SK-N-SH treated with all-trans-retinoic acid at 6 μM for 48 hours (cell line): ENCODE measurements around the gene PCSK1.

Experiments used
- ATAC-seq: fragments of 200-7000 bp; cut with Tn5 transposase; 3 replicates; pipeline ENCODE4 v1.9.1; 2020; ENCODE audit warnings: mild to moderate bottlenecking, moderate library complexity
- ARNTL ChIP-seq: fragments of 450-650 bp; formaldehyde crosslinking; IDR thresholded peaks from 2 replicates; pipeline ENCODE4 v1.5.0; 2020; ENCODE audit warnings: low read depth, mild to moderate bottlenecking, moderate library complexity, borderline replicate concordance
- CSDC2 ChIP-seq: fragments of 250-450 bp; sonication (Bioruptor Pico); IDR thresholded peaks from 2 replicates; pipeline ENCODE4 v1.5.0; 2020; ENCODE audit warnings: mild to moderate bottlenecking, moderate library complexity
- CSRNP3 ChIP-seq: fragments of 250-450 bp; sonication (Bioruptor Pico); IDR thresholded peaks from 2 replicates; pipeline ENCODE4 v1.5.1; 2021; ENCODE audit warnings: mild to moderate bottlenecking, moderate library complexity
- ESRRG ChIP-seq: fragments of 250-450 bp; sonication (Bioruptor Pico); IDR thresholded peaks from 2 replicates; pipeline ENCODE4 v1.6.1; 2021; ENCODE audit warnings: mild to moderate bottlenecking
- GLIS3 ChIP-seq: fragments of 250-450 bp; sonication (Bioruptor Pico); IDR thresholded peaks from 2 replicates; pipeline ENCODE4 v1.5.0; 2020; ENCODE audit warnings: mild to moderate bottlenecking, moderate library complexity
- POU6F1 ChIP-seq: fragments of 250-450 bp; sonication (Bioruptor Pico); IDR thresholded peaks from 2 replicates; pipeline ENCODE4 v1.8.0; 2021; ENCODE audit warnings: low read depth, mild to moderate bottlenecking, moderate library complexity, borderline replicate concordance
- RARB ChIP-seq: fragments of 250-450 bp; sonication (Bioruptor Pico); IDR thresholded peaks from 2 replicates; pipeline ENCODE4 v1.8.0; 2021; ENCODE audit warnings: mild to moderate bottlenecking, moderate library complexity
- TCF4 ChIP-seq: fragments of 250-450 bp; sonication (Bioruptor Pico); IDR thresholded peaks from 2 replicates; pipeline ENCODE4 v1.8.0; 2021; ENCODE audit warnings: mild to moderate bottlenecking, moderate library complexity, borderline replicate concordance
- TOX ChIP-seq: fragments of 250-450 bp; sonication (Bioruptor Pico); IDR thresholded peaks from 2 replicates; pipeline ENCODE4 v1.8.0; 2021; ENCODE audit warnings: mild to moderate bottlenecking, moderate library complexity, borderline replicate concordance
- TSHZ2 ChIP-seq: fragments of 250-450 bp; sonication (Bioruptor Pico); IDR thresholded peaks from 2 replicates; pipeline ENCODE4 v1.5.0; 2020; ENCODE audit warnings: mild to moderate bottlenecking, moderate library complexity
- ZC3H10 ChIP-seq: fragments of 250-450 bp; sonication (Bioruptor Pico); IDR thresholded peaks from 2 replicates; pipeline ENCODE4 v1.5.1; 2021; ENCODE audit warnings: mild to moderate bottlenecking, moderate library complexity
- ZFP3 ChIP-seq: fragments of 250-450 bp; sonication (Bioruptor Pico); IDR thresholded peaks from 2 replicates; pipeline ENCODE4 v1.5.0; 2020; ENCODE audit warnings: mild to moderate bottlenecking, moderate library complexity
- ZFP30 ChIP-seq: fragments of 450-650 bp; formaldehyde crosslinking; IDR thresholded peaks from 2 replicates; pipeline ENCODE4 v1.5.0; 2022; ENCODE audit warnings: mild to moderate bottlenecking, moderate library complexity
- ZNF565 ChIP-seq: fragments of 450-650 bp; formaldehyde crosslinking; conservative IDR thresholded peaks from 2 replicates; pipeline ENCODE4 v1.5.0; 2020; ENCODE audit warnings: low read depth, mild to moderate bottlenecking, moderate library complexity
- ZNF8 ChIP-seq: fragments of 450-650 bp; formaldehyde crosslinking; IDR thresholded peaks from 2 replicates; pipeline ENCODE4 v1.5.0; 2020; ENCODE audit warnings: mild to moderate bottlenecking, moderate library complexity
- TF ChIP-seq, protein P1 (sequence below): fragments of 250-450 bp; sonication (Bioruptor Pico); IDR thresholded peaks from 2 replicates; pipeline ENCODE4 v1.5.1; 2020; ENCODE audit warnings: low read depth, mild to moderate bottlenecking, moderate library complexity

The PCSK1 gene

DNA sequence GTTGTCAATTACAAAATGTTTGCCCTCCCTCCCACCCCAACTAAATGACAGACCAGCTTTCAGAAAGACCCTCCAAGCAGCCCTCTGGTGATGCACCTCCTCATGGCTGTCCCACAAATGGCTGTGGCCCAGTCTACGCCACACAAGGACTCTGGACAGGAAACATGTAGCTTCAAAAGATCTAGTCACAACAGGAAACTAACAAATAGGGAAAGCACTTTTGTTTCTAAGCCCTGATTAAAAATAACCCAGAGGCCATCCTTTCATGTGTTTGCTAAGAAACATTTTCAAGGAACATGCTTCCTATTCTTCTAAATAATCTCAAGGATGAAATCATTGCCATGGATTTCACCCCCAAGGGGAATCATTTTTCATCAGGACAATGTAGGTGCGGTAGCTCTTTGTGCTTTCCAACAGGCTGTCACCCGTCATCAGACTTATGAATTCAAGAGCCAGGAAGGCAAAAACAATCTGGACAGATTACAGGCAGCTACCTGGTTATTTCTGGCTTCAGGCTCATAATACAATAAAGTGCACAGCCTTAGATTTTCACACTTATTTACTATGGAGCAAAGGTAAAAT lies 20.1 kb downstream of the PCSK1 start:
- no peak for TF ChIP-seq ARNTL (CRISPR knock-in tag)
- TF ChIP-seq ZFP3 (CRISPR knock-in tag), result no peak
- TF ChIP-seq ZNF565 (CRISPR knock-in tag), result no peak
- no peak for TF ChIP-seq ZFP30 (CRISPR knock-in tag)
- TF ChIP-seq TOX (CRISPR knock-in tag), result no peak
- no peak for ATAC-seq

DNA sequence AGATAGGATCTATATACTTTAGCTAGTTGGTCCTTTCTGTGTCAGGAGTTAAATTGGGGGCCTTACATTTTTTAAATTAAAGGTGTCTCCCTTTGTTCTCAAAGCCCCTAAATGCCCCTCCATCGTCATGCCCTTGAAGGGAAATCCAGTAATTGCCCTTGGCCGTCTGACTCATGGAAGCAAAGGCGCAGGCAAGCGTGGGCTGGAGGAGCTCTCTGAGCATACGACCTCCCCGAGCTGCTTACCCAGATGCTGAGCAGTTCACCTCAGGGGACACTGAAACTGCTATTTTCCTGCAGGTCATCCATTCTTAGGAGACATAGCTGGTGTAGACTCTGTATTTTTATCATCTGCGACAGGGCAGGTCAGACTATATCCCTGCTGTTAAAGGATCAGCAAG lies 23.0 kb downstream of the PCSK1 start:
- TF ChIP-seq CSDC2 (no peak), ZC3H10 (no peak), ZFP30 (CRISPR knock-in tag) (no peak), ZNF8 (CRISPR knock-in tag) (no peak), GLIS3 (CRISPR knock-in tag) (no peak), ZFP3 (CRISPR knock-in tag) (no peak), RARB (CRISPR knock-in tag) (no peak), TSHZ2 (CRISPR knock-in tag) (no peak), POU6F1 (CRISPR knock-in tag) (no peak)
- TF ChIP-seq, protein P1, sequence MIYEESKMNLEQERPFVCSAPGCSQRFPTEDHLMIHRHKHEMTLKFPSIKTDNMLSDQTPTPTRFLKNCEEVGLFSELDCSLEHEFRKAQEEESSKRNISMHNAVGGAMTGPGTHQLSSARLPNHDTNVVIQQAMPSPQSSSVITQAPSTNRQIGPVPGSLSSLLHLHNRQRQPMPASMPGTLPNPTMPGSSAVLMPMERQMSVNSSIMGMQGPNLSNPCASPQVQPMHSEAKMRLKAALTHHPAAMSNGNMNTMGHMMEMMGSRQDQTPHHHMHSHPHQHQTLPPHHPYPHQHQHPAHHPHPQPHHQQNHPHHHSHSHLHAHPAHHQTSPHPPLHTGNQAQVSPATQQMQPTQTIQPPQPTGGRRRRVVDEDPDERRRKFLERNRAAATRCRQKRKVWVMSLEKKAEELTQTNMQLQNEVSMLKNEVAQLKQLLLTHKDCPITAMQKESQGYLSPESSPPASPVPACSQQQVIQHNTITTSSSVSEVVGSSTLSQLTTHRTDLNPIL (CRISPR knock-in tag), result no peak
- TF ChIP-seq, all 23 proteins: peak for 0
- ATAC-seq, result no peak

DNA sequence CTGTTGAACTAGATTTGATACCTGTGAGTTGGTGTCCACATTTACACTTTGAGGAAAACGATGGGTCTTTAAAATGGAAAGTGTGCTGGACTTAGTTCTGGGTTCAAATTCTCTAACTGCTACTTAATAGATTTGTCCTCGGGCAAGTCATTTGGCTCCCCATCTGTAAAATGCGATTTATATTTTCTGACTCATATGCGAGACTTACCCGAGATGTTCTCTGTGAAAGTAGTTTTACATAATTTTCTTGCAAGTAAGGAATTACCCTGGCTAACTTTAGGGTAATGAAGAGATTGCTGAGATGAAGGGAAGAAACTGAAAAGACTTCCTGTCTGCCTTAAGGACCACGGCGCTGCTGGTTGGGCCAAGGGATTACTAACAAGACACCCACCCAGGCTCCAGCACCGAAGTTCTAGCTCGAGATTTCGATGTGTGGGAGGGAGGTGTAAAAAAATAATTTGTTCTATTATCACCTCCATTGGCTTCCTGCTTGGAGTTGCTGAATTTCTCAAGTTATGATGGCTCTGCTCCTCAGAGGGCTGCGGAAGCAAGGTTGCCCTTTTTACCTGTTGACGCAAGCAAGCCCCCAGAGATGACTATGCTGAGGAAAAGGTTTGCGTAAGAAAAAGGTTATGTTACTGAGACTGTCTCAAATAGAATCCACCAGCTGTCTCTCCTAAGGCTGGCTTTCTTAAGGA lies 24.1 kb downstream of the PCSK1 start:
- no peak for ATAC-seq
- TF ChIP-seq ZC3H10, result no peak
- TF ChIP-seq CSRNP3 (CRISPR knock-in tag), result no peak
- no peak for TF ChIP-seq ZFP3 (CRISPR knock-in tag)
- TF ChIP-seq, protein P1 (CRISPR knock-in tag), result no peak
- no peak for TF ChIP-seq TCF4
- TF ChIP-seq ZFP30 (CRISPR knock-in tag), result no peak
- TF ChIP-seq ESRRG, result no peak
- TF ChIP-seq POU6F1 (CRISPR knock-in tag), result no peak
